ENCODE data around the gene SLC25A42. TPM values are rescaled to one million over a fixed set of nuclear protein-coding genes. Genes with fewer than 3 reads are reported as not detected.

The SLC25A42 gene
- total RNA-seq, 1 experiment from 2014 or later, result 8.0 TPM

DNA sequence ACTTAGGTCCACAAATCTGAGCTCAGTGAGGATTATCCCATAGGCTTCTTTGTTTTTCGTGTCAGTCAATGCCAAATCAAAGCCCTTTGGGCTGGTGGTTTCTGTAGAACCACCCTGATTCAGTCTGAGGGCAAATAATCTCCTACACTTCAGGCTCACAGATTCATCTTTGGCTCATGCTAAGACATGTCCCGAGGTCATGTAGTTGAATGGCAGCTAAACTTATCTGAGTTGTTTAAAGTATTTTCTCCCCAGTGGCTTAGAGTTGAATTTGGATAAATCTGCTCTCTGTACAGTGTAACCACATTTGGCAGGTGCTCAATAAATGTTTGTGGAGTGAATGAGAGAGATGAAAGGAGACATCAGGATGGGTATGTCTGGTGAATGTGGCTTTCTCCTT lies 13.1 kb upstream of the SLC25A42 start:
- POLR2A ChIA-PET (ENCODE audit: unreplicated experiment), result interaction anchor here (0.5 kb wide), 1 partner anchor 19 kb away, joined by 5 read pairs; no protein-coding TSS in a partner anchor
- no peak overlapping the region for H3K27ac ChIP-seq (ENCODE audit: low read length)
- no peak overlapping the region for H3K4me2 ChIP-seq (ENCODE audit: low read length)

DNA sequence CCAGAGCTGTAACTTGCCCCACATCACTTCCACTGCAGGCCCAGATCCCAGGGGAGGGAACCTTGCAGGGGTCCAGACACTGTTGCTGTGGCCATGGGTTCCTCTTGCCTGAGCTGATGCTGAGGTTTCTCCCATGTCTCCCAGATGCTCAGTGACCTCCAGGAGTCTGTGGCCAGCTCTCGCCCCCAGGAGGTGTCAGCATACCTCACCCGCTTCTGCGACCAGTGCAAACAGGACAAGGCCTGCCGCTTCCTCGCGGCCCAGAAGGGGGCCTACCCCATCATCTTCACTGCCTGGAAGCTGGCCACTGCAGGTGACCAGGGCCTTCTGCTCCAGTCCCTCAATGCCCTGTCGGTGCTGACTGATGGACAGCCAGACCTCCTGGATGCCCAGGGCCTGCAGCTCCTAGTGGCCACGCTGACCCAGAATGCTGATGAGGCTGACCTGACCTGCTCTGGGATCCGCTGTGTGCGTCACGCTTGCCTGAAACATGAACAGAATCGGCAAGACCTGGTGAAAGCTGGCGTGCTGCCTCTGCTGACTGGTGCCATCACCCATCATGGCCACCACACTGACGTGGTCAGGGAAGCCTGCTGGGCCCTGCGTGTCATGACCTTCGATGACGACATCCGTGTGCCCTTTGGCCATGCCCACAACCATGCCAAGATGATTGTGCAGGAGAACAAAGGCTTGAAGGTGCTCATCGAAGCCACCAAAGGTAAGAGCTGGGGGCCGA lies 12.1 kb upstream of the SLC25A42 start:
- intact Hi-C loops (cut with micrococcal nuclease), result no loop called here
- CTCF ChIA-PET, result interaction anchor here (0.5 kb wide), 1 partner anchor 329 kb away, joined by 3 read pairs; no protein-coding TSS in a partner anchor
- POLR2A ChIA-PET (ENCODE audit: unreplicated experiment), result interaction anchor here (0.5 kb wide), 1 partner anchor 18 kb away, joined by 5 read pairs; no protein-coding TSS in a partner anchor

More for the DNA sequence above, 13.1 kb upstream of the SLC25A42 start:
- DNase-seq (no peak), ATAC-seq (no peak)
- H3K79me2 ChIP-seq (ENCODE audit: low read length), result no peaks in the 10 kb centered on the region
- no peak for TF ChIP-seq EZH2 (IDR thresholded peaks at IDR 0.05; ENCODE audit: low read length, unreplicated experiment)
- TF ChIP-seq, protein P1, sequence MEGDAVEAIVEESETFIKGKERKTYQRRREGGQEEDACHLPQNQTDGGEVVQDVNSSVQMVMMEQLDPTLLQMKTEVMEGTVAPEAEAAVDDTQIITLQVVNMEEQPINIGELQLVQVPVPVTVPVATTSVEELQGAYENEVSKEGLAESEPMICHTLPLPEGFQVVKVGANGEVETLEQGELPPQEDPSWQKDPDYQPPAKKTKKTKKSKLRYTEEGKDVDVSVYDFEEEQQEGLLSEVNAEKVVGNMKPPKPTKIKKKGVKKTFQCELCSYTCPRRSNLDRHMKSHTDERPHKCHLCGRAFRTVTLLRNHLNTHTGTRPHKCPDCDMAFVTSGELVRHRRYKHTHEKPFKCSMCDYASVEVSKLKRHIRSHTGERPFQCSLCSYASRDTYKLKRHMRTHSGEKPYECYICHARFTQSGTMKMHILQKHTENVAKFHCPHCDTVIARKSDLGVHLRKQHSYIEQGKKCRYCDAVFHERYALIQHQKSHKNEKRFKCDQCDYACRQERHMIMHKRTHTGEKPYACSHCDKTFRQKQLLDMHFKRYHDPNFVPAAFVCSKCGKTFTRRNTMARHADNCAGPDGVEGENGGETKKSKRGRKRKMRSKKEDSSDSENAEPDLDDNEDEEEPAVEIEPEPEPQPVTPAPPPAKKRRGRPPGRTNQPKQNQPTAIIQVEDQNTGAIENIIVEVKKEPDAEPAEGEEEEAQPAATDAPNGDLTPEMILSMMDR (conservative IDR thresholded peaks at IDR 0.05; ENCODE audit: low read depth, low read length), result no peak
- no peak for TF ChIP-seq EZH2phosphoT487 (IDR thresholded peaks at IDR 0.05; ENCODE audit: borderline replicate concordance, low read length)
- H4K20me1 ChIP-seq (ENCODE audit: low read length), result no peaks in the 10 kb centered on the region
- H2AFZ ChIP-seq (ENCODE audit: low read length), result no peak overlapping the region
- no peak overlapping the region for H3K4me3 ChIP-seq (ENCODE audit: low read length)
- intact Hi-C loops (cut with micrococcal nuclease), result no loop called here
- H3F3A ChIP-seq (ENCODE audit: low read length, unreplicated experiment), result no peaks in the 10 kb centered on the region
- BruUV-seq (replicated peaks), result no TSS peak
- peaks cover 33% of the 10 kb centered on the region for H3K36me3 ChIP-seq (ENCODE audit: low read depth, low read length)
- no peaks in the 10 kb centered on the region for H3K9me2 ChIP-seq (replicated peaks; ENCODE audit: low read length)
- no peaks in the 10 kb centered on the region for H3K9me3 ChIP-seq (ENCODE audit: low read length)
- H3K27me3 ChIP-seq (ENCODE audit: low read length), result no peaks in the 10 kb centered on the region
- no peak overlapping the region for H3K9ac ChIP-seq (ENCODE audit: low read length)
- H3K4me1 ChIP-seq (ENCODE audit: insufficient read depth, low read length), result no peaks in the 10 kb centered on the region
- CTCF ChIA-PET, result interaction anchor here (0.5 kb wide), 1 partner anchor 329 kb away, joined by 3 read pairs; no protein-coding TSS in a partner anchor

More for the DNA sequence above, 12.1 kb upstream of the SLC25A42 start:
- H3K4me1 ChIP-seq (ENCODE audit: insufficient read depth, low read length), result no peaks in the 10 kb centered on the region
- no peak overlapping the region for H3K4me3 ChIP-seq (ENCODE audit: low read length)
- H3K27ac ChIP-seq (ENCODE audit: low read length), result no peak overlapping the region
- H2AFZ ChIP-seq (ENCODE audit: low read length), result no peak overlapping the region
- BruUV-seq (replicated peaks), result no TSS peak
- TF ChIP-seq EZH2 (IDR thresholded peaks at IDR 0.05; ENCODE audit: low read length, unreplicated experiment) (no peak), EZH2phosphoT487 (IDR thresholded peaks at IDR 0.05; ENCODE audit: borderline replicate concordance, low read length) (no peak)
- TF ChIP-seq, protein P1 (conservative IDR thresholded peaks at IDR 0.05; ENCODE audit: low read depth, low read length), result no peak
- H3F3A ChIP-seq (ENCODE audit: low read length, unreplicated experiment), result no peaks in the 10 kb centered on the region
- H3K4me2 ChIP-seq (ENCODE audit: low read length), result no peak overlapping the region
- no peaks in the 10 kb centered on the region for H3K27me3 ChIP-seq (ENCODE audit: low read length)
- no peak for DNase-seq
- no peaks in the 10 kb centered on the region for H3K79me2 ChIP-seq (ENCODE audit: low read length)
- no peak overlapping the region for H3K9ac ChIP-seq (ENCODE audit: low read length)
- H4K20me1 ChIP-seq (ENCODE audit: low read length), result no peaks in the 10 kb centered on the region
- H3K36me3 ChIP-seq (ENCODE audit: low read depth, low read length), result peaks cover 36% of the 10 kb centered on the region
- H3K9me2 ChIP-seq (replicated peaks; ENCODE audit: low read length), result no peaks in the 10 kb centered on the region
- H3K9me3 ChIP-seq (ENCODE audit: low read length), result no peaks in the 10 kb centered on the region
- no peak for ATAC-seq
